Measurements from ENCODE around the gene ADGRG6. TPM values are rescaled to one million over a fixed set of nuclear protein-coding genes. Genes with fewer than 3 reads are reported as not detected.

Gene ADGRG6
- total and polyA plus RNA-seq, 12 donors: 0.72 to 24.6 (median 5.3) TPM

- no peak for DNase-seq
- H3K36me3 ChIP-seq (replicated peaks in 1 of 2): no peaks in the 10 kb centered on the region
- WGBS, 4 donors: 77 to 96% (median 88%) methylated on average over 4 of the region's 4 CpGs
- H3K4me1 ChIP-seq (replicated peaks in 1 of 2): no peaks in the 10 kb centered on the region
- no peak overlapping the region for H3K4me3 ChIP-seq
- H3K27me3 ChIP-seq: no peaks in the 10 kb centered on the region
- TF ChIP-seq POLR2A (IDR thresholded peaks at IDR 0.05): no peak
- TF ChIP-seq CTCF (IDR thresholded peaks at IDR 0.05): no peak
- intact Hi-C loops (cut with DNase I): no loop called here
- H3K27ac ChIP-seq: no peak overlapping the region
- H3K9me3 ChIP-seq (replicated peaks in 1 of 3): peaks cover 0 to 3% (median 0%) of the 10 kb centered on the region in 3 donors
Observed at GRCh38 chr6:142433419-142433818, 131.6 kb downstream of the ADGRG6 start.

- intact Hi-C loops (cut with DNase I): no loop called here
- Histone ChIP-seq H3K36me3 (replicated peaks in 1 of 2) (no peaks in the 10 kb centered on the region), H3K27me3 (no peaks in the 10 kb centered on the region), H3K27ac (no peak overlapping the region), H3K4me1 (replicated peaks in 1 of 2) (no peaks in the 10 kb centered on the region), H3K4me3 (no peak overlapping the region), H3K9me3 (replicated peaks in 1 of 3) (no peaks in the 10 kb centered on the region)
- no peak for DNase-seq
- TF ChIP-seq POLR2A (IDR thresholded peaks at IDR 0.05) (no peak), CTCF (IDR thresholded peaks at IDR 0.05) (no peak)
- WGBS, 4 donors: 89 to 96% (median 93%) methylated on average over 1 of the region's 1 CpG
Observed at GRCh38 chr6:142438898-142439297, 137.1 kb downstream of the ADGRG6 start.

- Histone ChIP-seq H3K27ac (no peak overlapping the region), H3K4me3 (no peak overlapping the region), H3K27me3 (no peaks in the 10 kb centered on the region), H3K36me3 (replicated peaks in 1 of 2) (no peaks in the 10 kb centered on the region), H3K9me3 (replicated peaks in 1 of 3) (no peaks in the 10 kb centered on the region), H3K4me1 (replicated peaks in 1 of 2) (no peaks in the 10 kb centered on the region)
- 53 to 71% (median 59%) methylated on average over 4 of the region's 4 CpGs for whole genome bisulfite sequencing, 4 donors
- DNase-seq: no peak
- no peak for TF ChIP-seq POLR2A (IDR thresholded peaks at IDR 0.05)
- no peak for TF ChIP-seq CTCF (IDR thresholded peaks at IDR 0.05)
- intact Hi-C loops (cut with DNase I): no loop called here
Observed at GRCh38 chr6:142440600-142441293, 138.9 kb downstream of the ADGRG6 start.

- H3K4me3 ChIP-seq: no peak overlapping the region
- no peaks in the 10 kb centered on the region for H3K4me1 ChIP-seq (replicated peaks in 1 of 2)
- DNase-seq: no peak
- 70 to 90% (median 84%) methylated on average over 3 of the region's 3 CpGs for whole genome bisulfite sequencing, 4 donors
- TF ChIP-seq CTCF (IDR thresholded peaks at IDR 0.05) (no peak), POLR2A (IDR thresholded peaks at IDR 0.05) (no peak)
- H3K36me3 ChIP-seq (replicated peaks in 1 of 2): no peaks in the 10 kb centered on the region
- H3K9me3 ChIP-seq (replicated peaks in 1 of 3): no peaks in the 10 kb centered on the region
- no peaks in the 10 kb centered on the region for H3K27me3 ChIP-seq
- intact Hi-C loops (cut with DNase I): no loop called here
- H3K27ac ChIP-seq: no peak overlapping the region
Observed at GRCh38 chr6:142441716-142442115, 139.9 kb downstream of the ADGRG6 start.
